RWPE1 (cell line): ENCODE data around the gene SDCBP2.
"Not testable (repeated sequence)": the region's sequence is repeated elsewhere in the genome, so short reads cannot be mapped to it uniquely, and the experiment has no call there.

Experiments
- CTCF ChIA-PET: fragments of 350-600 bp; sonication (Branson Sonifier 250); formaldehyde crosslinking; extraction: SDS; loops from one replicate; lab custom pipeline; 2021; lab: Yijun Ruan, JAX
- POLR2A ChIA-PET: fragments of 400-600 bp; formaldehyde crosslinking; extraction: SDS; loops from one replicate; lab custom pipeline; 2020; ENCODE audit warnings: antibody characterized with exemption; ENCODE audit not compliant: low non-redundant PET; lab: Yijun Ruan, JAX
- DNase-seq: peaks from one replicate; pipeline ENCODE4 v3.0.0; 2012; ENCODE audit warnings: low spot score
- H3K27ac ChIP-seq: fragments of 450-650 bp; 2 replicates; pipeline ENCODE4 v1.5.1; 2017
- TF ChIP-seq, protein P1 (sequence below): fragments of 450-650 bp; conservative IDR thresholded peaks from 2 replicates; pipeline ENCODE4 v1.5.1; 2017; ENCODE audit warnings: low read depth, mild to moderate bottlenecking

The SDCBP2 gene

DNA sequence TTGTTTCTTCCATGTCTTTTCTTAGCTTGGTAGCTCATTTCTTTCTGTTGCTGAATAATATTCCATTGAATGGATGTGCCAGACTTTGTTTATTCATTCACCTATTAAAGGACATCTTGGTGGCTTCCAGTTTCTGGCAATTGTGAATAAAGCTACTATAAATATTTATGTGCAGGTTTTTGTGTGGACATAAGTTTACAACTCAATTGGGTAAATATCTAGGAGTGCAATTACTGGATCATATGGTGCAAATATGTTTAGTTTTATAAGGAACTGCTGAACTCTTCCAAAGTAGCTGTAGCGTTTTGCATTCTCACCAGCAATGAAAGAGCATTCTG is 16.8 kb upstream of the SDCBP2 start:
- POLR2A ChIA-PET: no interaction called here
- no peak overlapping the region for H3K27ac ChIP-seq
- CTCF ChIA-PET: no interaction called here
- TF ChIP-seq, protein P1, sequence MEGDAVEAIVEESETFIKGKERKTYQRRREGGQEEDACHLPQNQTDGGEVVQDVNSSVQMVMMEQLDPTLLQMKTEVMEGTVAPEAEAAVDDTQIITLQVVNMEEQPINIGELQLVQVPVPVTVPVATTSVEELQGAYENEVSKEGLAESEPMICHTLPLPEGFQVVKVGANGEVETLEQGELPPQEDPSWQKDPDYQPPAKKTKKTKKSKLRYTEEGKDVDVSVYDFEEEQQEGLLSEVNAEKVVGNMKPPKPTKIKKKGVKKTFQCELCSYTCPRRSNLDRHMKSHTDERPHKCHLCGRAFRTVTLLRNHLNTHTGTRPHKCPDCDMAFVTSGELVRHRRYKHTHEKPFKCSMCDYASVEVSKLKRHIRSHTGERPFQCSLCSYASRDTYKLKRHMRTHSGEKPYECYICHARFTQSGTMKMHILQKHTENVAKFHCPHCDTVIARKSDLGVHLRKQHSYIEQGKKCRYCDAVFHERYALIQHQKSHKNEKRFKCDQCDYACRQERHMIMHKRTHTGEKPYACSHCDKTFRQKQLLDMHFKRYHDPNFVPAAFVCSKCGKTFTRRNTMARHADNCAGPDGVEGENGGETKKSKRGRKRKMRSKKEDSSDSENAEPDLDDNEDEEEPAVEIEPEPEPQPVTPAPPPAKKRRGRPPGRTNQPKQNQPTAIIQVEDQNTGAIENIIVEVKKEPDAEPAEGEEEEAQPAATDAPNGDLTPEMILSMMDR: no peak
- no peak for DNase-seq

GRCh38 chr20:1345030-1345755 is 16.3 kb upstream of the SDCBP2 start:
- no peak overlapping the region for H3K27ac ChIP-seq
- CTCF ChIA-PET: interaction anchor here (0.7 kb wide), 1 partner anchor 647 kb away, joined by 4 read pairs; no protein-coding TSS in a partner anchor
- POLR2A ChIA-PET: no interaction called here
- DNase-seq: no peak
- TF ChIP-seq, protein P1: no peak

DNA sequence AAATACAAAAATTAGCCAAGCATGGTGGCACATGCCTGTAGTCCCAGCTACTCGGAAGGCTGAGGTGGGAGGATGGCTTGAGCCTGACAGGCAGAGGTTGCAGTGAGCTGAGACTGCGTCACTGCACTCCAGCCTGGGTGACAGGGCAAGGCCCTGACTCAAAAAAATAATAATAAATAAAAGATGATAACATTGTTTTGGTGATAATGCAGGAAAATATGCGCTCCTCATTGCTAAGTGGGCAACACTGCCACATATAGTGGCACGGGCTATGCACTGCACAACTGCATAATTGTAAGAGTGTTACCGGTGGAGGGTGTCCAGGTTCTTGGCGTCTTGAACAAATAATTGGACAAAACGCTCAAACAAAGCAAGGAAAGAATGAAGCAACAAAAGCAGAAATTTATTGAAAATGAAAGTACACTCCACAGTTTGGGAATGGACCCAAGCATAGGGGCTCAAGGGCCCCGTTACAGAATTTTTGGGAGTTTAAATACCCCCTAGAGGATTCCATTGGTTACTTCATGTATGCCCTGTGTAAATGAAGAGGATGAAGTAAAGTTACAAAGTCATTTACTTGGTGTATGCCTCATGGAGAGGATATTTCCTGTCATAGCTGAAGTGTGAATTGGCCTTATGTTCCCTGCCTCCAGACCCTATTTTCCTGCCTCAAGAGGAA is 14.6 kb upstream of the SDCBP2 start:
- CTCF ChIA-PET: interaction anchor here (0.7 kb wide), 1 partner anchor 44 kb away, joined by 3 read pairs; no protein-coding TSS in a partner anchor
- POLR2A ChIA-PET, H3K27ac ChIP-seq, DNase-seq: not testable (repeated sequence)

GRCh38 chr20:1341561-1342265 is 12.8 kb upstream of the SDCBP2 start:
- ChIA-PET CTCF (no interaction called here), POLR2A (no interaction called here)
- DNase-seq: no peak
- TF ChIP-seq, protein P1: no peak
- H3K27ac ChIP-seq: no peak overlapping the region

- ChIA-PET POLR2A (no interaction called here), CTCF (no interaction called here)
- no peak for DNase-seq
- TF ChIP-seq, protein P1: no peak
- no peak overlapping the region for H3K27ac ChIP-seq
Measured at GRCh38 chr20:1338801-1339200, 9.9 kb upstream of the SDCBP2 start.

- TF ChIP-seq, protein P1: no peak
- CTCF ChIA-PET: interaction anchor here (0.5 to 0.7 kb wide), 2 partner anchors 234 to 522 kb away, joined by 3 to 7 read pairs; no protein-coding TSS in a partner anchor
Measured at GRCh38 chr20:1338096-1338495, 9.2 kb upstream of the SDCBP2 start.

More at GRCh38 chr20:1338096-1338495, 9.2 kb upstream of the SDCBP2 start:
- peak overlapping the region; percentile 65 for H3K27ac ChIP-seq
- POLR2A ChIA-PET: no interaction called here
- DNase-seq: no peak
